A549 (cell line): ENCODE results near the gene CELF6.

ENCODE experiments used
- CHD2 ChIP-seq: fragments of 150-350 bp; IDR thresholded peaks from 2 replicates; pipeline ENCODE4 v1.6.1; 2014; ENCODE audit warnings: low read length; ENCODE audit not compliant: partially characterized antibody
- ESRRA ChIP-seq: fragments of 150-350 bp; IDR thresholded peaks from 2 replicates; pipeline ENCODE4 v1.6.1; 2014; ENCODE audit warnings: mild to moderate bottlenecking, low read length, borderline replicate concordance
- MAFK ChIP-seq: fragments of 450-650 bp; IDR thresholded peaks from 2 replicates; pipeline ENCODE4 v1.6.1; 2014; ENCODE audit not compliant: partially characterized antibody
- POLR2A ChIP-seq: IDR thresholded peaks from 2 replicates; pipeline ENCODE4 v1.6.1; 2012; ENCODE audit warnings: mild to moderate bottlenecking, low read length
- SREBF2 ChIP-seq: fragments of 450-650 bp; IDR thresholded peaks from 2 replicates; pipeline ENCODE4 v1.6.1; 2014; ENCODE audit warnings: mild to moderate bottlenecking, moderate library complexity
- TF ChIP-seq, protein P1 (sequence below): IDR thresholded peaks from 2 replicates; pipeline ENCODE4 v1.6.1; 2012; ENCODE audit warnings: low read depth, borderline replicate concordance
- TF ChIP-seq, protein P2 (sequence below): fragments of >200 bp; sonication (Bioruptor Twin); formaldehyde crosslinking; IDR thresholded peaks from 3 replicates; pipeline ENCODE4 v1.5.1; 2016

DNA sequence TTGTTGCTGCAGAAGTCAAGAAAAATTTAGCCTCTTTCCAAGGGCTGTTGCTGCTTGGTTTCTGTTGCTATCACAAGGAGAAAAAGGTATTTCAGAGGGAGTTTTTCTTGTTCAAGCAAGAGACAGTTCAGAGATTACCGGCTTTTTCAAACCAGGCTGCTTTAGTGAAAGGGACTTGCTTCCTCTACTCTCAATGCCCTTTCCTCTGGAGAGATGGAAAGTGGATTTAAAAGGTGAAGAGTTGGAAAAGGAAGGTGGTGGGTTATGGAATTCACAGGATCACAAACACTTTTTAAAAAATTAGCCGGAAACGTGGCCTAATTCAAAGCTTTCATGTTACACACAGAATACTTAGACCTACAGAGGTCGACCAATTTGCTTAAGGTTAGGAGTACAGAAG is 48.7 kb downstream of the CELF6 start:
- TF ChIP-seq MAFK (no peak), ESRRA (no peak), SREBF2 (no peak), CHD2 (no peak), POLR2A (no peak)
- TF ChIP-seq, protein P1, sequence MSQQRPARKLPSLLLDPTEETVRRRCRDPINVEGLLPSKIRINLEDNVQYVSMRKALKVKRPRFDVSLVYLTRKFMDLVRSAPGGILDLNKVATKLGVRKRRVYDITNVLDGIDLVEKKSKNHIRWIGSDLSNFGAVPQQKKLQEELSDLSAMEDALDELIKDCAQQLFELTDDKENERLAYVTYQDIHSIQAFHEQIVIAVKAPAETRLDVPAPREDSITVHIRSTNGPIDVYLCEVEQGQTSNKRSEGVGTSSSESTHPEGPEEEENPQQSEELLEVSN, result no peak
- TF ChIP-seq, protein P2, sequence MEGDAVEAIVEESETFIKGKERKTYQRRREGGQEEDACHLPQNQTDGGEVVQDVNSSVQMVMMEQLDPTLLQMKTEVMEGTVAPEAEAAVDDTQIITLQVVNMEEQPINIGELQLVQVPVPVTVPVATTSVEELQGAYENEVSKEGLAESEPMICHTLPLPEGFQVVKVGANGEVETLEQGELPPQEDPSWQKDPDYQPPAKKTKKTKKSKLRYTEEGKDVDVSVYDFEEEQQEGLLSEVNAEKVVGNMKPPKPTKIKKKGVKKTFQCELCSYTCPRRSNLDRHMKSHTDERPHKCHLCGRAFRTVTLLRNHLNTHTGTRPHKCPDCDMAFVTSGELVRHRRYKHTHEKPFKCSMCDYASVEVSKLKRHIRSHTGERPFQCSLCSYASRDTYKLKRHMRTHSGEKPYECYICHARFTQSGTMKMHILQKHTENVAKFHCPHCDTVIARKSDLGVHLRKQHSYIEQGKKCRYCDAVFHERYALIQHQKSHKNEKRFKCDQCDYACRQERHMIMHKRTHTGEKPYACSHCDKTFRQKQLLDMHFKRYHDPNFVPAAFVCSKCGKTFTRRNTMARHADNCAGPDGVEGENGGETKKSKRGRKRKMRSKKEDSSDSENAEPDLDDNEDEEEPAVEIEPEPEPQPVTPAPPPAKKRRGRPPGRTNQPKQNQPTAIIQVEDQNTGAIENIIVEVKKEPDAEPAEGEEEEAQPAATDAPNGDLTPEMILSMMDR, result no peak
